ENCODE measurements around the gene TTC23L.

Gene TTC23L

DNA sequence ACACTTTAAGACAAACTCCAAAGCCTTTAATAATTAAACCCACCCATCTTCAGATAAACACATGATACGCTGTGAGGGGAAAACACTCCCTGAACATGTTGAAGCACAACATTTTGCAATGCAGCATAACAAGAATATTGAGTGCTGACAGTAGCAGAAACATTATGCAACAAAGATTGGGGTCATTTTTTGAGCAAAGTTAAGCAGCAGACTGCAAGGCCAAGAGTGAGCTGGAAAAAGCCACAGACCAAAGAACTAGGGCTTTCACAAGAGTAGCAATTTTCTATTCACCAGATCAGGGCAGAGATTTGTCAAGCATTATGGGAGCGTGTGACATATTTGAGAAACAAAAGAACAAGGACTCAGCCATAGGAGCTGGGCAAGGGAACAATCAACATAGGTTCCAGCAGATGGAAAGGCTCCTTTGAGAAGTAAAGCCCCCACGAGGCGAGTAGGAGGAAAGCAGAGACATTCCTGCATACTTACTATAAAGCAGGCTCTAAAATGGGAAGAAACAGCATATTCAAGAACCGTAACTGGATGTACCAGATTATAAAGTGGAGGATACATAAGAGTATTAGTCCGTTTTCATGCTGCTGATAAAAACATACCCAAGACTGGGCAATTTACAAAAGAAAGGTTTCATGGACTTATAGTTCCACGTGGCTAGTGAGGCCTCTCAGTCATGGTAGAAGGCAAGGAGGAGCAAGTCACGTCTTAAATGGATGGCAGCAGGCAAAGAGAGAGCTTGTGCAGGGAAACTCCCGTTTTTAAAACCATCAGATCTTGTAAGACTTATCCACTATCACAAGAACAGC is 4.8 kb upstream of the TTC23L start:
- no peak for DNase-seq

DNA sequence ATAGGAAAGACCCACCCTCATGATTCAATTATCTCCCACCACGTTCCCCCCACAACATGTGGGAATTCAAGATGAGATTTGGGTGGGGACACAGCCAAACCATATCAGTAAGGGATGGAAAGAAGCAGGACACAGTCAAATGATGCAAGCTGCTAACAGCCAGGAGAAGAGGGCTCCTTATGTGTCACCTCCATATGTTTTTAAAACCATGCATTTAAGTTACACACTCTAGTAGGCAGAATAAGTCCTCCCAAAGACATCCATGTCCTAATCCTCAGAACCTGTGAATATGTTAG is 4.2 kb upstream of the TTC23L start:
- DNase-seq: no peak

DNA sequence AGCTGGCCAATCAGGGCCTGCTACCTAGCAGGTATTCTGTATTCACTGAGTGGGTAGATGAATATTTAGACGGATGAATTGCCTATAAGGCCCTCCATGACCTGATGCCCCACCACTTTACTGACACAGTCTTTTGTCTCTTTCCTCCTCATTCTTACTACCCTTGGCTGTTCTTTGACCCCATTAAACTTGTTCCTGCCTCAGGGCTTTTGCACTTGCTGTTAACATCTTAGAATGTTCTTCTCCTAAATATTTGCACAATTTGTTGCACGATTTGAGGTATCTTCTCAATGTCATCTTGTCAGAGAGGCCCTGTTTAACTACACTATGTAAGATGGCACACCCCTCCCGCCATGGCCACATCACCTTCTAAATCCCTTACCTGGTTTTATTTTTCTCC is 3.3 kb upstream of the TTC23L start:
- no peak for DNase-seq

DNA sequence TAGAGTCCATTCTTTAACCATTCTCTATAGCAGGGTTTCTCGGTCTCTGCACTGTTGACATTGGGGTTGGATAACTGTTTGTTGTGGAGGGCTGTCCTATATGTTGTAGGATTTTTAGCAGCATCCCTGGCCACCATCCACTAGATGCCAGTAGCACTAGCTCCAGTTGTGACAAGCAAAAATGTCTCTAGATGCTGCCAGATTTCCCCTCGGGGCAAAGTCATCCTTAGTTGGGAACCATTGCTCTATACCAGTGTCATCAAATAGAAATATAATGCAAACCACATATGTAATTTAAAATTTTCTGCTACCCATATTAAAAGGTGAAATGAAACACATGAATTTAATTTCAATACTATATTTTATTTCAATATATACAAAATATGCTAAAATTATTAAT is 2.9 kb downstream of the TTC23L start:
- DNase-seq: no peak

DNA sequence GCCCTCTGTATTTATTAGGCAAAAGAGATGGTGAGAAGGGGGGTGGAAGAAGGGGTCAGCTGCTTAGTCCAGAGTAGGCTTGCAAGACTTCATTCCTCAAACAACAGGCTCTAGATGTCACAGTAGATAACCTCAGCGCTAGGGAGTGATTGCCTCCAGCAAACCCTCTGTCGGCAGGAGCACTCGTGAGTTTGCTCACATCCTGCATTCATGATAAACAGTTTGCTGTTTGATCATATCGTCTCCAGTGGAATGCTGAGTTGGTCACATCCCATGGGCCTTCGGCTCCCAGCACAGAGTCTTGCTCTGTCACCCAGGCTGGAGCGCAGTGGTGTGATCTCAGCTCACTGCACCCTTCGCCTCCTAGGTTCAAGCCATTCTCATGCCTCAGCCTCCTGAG is 3.6 kb downstream of the TTC23L start:
- no peak for DNase-seq

DNA sequence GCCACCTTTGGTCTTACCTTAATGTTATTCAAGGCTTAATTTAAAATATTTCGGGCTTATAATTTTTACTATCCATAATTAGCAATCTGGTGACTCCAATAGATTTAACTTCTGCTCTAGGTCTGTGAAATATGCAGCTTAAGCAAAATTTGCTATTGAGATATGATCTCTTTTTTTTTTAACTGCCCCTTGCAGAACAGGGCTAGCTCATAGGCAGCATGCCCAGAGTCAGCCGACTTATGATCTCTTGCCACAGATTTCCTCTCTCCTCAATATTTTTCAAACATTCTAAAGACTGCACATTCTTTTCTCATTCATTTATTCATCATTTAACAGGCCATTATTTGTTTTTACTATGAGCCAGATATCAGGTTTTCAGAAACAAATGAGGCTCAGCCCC is 4.5 kb downstream of the TTC23L start:
- DNase-seq: peak; percentile 13

DNA sequence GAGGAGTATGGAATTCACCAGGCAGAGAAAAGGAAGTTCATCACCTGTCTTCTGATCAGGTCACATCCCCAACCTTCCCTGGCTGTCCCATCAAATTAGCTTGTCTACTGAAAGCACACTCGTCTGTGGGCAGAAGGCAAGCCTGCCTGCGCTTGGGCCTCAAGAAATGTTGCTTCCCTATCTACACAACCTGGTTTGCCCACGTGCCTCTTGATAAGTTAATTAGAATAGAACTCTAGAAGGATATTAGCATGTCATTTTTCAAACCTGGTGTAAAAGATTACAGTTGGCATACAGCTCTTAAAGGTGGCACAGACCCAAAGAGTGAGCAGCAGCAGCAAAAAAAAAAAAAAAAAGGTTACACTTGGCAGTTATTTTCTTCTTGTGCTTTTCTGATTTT is 5.1 kb downstream of the TTC23L start:
- peak; percentile 72 for DNase-seq

DNA sequence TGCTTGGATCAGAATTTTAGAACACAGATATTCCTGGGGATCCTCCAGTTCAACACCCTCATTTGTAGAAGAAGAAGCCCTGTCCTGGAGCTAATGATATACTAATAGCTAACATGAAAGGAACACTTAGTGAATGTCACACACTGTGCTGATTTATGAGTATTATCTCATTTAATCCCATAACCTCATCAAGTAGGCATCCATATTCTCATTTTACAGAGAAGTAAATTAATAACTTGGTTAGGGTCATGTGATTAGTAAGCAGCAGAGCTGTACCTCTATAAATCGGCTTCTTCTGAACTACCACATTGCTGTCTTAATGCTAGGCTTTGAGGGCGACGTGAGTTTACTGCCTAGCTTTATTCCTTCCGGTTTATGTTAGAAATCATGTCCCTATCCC is 6.0 kb downstream of the TTC23L start:
- DNase-seq: no peak

DNA sequence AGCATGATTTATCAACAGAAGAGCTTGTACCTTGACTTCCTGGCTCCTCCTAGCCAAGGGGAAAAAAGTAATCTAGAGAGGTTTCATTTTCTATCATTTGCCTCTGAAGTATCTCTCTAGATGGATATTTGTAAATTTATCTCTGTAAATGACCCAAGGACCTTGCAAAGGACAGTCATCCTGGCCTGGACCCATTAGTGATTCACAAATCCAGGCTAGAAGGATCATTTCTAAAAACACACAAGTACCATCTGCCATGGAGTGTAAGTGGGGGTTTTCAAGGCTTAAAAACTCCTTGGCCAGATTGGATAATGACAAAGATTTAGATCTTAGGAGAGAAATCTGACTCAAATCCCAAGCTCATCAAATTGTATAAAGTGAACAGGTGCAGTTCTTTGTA is 8.1 kb downstream of the TTC23L start:
- DNase-seq: no peak

DNA sequence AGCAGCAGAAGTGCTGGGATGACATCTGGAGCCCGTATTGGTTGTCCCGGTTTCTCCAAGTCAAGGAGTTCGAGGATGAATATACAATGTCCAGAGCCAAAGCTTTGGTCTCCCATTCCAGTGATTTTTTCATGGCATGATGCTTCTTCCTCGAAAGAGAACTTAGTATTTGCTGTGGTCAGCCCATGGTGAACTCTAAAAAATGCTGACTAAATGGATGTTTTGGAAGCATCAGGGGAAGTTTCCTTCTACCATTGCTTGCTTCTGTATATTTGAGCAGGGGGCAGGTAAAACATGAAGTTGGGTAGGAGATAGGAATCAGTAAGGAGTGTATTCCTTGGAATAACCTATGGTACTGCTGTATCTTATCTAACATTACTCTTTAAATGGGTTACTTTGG is 8.6 kb downstream of the TTC23L start:
- no peak for DNase-seq

DNA sequence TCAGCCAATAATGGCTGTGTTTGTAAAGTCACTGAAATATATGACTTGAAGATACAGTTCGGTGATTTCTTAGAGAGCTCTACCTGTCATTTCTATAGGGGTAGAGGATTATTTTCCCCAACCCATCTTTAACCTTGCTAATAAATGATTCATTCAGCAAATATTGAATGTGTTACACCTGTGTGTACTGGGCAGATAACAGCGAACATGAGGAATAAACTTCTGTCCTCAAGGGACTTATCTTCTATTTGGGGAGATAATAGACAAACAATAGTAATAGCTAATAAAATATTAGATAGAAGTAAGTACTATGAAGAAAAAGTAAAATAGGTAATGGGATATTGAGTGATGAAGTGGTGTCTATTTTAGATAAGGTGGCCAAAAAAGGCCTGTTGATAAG is 9.3 kb downstream of the TTC23L start:
- no peak for DNase-seq

DNA sequence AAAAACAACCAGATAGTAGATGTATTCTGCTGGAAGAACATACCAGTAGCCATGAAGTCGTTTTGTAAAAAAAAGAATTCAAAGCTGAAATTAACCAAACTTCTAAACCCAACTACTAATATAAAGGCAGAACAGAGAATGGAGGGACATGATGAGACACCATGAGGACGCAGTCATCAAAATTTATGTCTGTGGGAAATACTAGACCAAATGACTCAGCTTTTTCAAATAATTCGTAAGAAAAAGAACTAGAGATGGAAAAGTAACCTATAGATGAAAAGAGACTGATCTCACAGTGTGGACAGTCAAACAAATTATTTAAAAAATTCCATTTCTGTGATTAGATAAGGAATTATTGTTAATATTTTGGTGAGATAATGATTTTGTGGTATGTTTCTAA is 10.3 kb downstream of the TTC23L start:
- DNase-seq: no peak

DNA sequence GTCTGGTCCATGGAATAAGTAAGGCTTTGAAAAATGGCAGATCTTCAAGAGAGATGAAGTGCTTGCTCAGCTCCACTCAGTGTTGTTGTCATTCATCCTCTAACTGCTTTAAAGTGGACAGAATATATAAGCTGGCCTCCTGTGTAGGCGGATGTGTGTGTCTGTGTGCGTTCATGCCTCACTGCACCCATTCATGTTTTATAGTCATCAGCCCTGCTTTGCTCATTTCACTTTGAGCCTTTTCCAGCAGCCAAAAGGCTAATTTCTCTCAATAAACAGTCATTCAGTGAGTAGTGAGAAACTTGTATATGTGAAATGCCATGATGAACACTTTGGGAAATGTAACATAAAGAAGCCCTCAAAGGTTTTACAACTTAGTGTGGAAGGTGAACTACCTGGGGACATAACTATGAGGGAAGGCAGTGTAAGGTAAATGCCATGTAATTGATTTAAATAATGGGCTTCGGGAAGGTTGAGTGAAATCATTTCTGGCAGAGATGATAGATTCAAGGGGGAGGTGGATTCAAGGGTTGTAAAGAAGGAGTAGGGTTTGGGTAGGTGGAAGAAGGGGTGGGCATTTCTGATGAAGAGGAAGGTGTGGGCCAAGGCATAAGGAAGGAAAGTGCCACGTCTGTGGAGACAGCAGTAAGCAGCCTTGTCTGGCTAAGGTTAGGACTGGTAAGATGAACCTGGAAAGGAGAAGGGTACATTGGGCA is 15.7 kb downstream of the TTC23L start:
- DNase-seq: no peak

DNA sequence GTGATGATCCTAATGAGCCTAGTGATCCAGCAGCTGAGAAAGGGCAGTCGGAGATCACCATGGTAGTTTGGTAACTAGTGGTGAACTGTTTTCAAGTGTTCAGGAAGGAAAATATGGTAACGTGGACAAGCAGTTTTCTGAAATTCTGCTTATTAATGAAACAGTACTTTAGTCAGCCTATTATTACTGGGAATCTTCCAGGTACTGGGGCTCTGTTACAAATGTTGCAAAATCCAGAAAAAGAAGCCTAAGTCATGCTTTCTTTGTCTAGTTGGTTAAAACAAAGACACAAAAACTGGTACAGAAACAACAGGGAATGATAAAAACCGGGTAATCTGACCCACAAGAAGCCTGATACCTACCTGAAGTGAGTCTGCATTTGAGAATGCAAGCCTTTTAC is 18.2 kb downstream of the TTC23L start:
- no peak for DNase-seq

DNA sequence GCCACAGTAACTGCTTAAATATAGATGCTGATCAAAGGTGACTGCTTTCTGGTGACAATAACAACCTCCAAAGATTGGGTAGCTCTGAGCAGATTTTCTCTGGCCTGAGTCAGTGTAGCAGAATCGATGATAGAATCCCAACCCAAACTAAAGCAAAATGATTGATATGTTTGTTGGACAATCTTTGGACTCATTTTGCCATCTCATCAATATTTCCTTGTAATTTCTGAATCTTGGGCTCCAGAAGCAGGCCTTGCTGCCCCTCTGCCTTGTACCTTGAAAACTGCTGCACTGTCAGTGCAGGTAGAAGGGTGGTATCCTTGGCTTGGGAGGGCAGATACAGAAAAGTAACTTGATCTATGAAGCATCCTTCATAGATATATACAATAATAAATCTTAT is 18.9 kb downstream of the TTC23L start:
- DNase-seq: no peak

DNA sequence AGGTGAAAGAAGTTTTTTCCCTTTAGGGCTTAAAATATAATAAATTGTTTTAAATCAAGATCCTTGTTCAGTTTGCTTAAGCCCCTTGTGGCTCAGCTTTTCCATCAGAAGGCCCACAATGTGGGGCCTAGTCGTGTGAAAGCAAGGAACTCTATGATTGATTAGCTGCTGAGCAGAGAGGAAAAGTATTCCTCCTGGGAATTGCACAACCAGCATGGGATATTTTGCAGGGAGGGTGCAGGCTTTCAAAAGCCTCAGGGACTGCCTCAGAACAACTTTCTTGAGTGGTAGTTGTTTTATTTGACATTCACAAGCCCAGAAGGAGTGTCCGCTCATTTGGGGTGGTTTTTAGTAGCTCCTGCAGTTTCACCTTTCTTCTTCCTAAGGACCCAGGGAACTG is 19.8 kb downstream of the TTC23L start:
- DNase-seq: no peak

DNA sequence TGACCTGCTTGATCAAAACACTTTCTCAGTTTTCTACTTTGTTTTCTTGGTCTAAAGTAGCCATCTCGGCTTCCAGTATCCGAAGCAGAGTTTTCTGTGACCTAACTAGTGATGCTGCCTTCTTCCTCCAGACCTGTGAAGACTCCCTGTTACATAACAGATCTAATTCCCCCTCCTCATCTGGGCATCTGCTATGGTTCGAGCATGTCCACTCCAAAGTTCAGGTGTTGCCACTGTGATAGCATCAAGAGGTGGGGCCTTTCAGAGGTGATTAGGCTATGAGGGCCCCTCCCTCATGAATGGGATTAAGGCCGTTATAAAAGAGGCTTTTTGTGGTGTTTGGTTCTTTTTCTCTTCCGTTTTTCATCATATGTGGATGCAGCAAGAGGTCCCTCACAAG is 20.3 kb downstream of the TTC23L start:
- DNase-seq: no peak

DNA sequence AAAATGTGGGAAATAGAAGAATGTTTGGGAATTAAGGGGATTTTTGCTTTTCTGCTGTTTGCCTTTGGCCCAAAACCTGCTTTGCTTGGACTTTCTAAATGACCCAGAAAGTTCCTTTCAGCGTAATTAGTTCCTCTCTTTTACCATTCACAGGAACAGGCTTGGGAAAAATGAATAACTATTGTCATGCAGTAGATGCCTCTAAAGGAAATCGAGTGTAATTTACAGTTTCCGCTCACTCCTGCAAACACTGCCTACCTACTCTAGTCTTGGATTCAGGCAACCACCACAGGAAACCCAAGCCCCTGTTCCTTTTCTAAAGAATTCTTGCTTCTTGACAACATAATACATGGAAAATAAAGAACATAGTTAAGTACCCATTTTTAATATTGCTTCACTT is 25.0 kb downstream of the TTC23L start:
- DNase-seq: no peak

DNA sequence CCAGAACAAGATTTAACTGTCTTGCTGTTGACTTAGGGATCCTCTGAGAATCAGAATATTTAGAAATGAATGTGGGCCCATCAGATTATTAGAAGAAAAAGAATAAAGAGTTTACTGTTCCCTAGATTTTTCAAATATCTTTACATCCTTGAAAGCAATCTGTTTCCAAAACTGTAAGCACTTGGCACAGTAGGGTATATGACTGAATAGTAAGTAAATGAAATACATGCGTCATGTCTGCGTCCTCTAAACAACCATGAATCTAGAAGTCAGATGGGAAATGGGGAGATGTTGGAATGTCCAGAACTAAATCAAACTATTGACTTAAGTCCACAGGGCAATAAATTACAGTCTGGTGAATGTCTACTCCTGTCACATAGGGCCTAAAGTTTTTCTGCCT is 26.1 kb downstream of the TTC23L start:
- DNase-seq: no peak

DNA sequence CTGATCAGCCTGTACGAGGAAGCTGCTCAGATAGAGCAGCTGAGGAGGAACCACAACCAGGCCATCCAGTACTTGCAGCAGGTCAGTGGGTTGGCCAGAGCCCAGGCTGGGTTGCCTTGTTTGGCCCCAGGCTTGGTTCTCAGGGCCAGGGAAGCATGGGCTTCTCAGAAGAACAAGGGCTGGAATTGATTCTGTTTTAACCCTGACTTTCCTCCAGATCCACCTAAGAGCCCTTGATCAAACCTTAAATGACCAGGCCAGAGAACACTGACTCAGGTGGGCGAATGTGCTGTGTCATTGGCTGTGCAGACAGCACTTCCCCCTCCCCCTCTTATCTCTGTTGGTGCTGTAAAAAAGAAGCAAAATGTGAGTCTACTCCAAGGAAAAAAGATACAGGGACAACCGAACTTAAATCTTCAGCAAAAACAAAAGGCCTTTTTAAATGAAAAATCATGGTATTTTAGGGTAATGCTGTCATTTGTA is 28.1 kb downstream of the TTC23L start:
- DNase-seq: peak; percentile 54

DNA sequence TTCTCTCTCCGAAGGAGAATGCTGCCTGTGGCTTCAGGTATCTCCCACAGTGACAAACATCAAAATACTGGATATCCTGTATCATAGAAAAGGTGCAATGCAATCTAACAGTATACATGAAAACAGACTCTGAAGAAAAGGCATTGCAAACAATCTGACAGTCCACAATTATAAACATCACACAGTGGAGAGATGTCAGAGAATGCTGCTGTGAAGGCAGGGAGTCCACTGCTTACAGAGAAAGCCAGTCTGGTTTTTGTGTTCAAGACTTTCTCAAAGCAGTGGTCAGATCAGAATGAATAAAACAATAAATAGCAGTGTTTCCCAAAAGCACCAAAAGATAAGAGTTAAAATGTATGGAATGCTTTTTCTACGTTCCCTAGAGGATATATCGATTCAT is 28.7 kb downstream of the TTC23L start:
- no peak for DNase-seq

DNA sequence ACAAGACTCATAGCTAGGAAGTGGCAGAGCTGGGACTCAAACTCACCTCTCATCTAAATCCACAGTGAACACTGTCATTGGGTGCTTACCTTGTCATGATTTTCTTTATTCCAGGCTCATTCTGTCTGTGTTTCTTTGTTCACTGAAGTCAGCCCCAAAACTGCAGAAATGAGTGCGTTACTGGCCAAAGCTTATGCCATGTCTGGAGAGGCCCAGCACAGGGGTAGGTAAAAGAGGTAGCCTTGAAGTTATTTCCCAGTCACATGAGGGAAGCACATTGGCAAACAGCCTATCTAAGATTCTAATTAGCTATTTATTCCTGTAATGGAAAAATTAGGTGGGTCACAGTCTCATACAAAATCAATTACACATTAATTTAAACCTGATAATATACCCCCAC is 29.8 kb downstream of the TTC23L start:
- no peak for DNase-seq

DNA sequence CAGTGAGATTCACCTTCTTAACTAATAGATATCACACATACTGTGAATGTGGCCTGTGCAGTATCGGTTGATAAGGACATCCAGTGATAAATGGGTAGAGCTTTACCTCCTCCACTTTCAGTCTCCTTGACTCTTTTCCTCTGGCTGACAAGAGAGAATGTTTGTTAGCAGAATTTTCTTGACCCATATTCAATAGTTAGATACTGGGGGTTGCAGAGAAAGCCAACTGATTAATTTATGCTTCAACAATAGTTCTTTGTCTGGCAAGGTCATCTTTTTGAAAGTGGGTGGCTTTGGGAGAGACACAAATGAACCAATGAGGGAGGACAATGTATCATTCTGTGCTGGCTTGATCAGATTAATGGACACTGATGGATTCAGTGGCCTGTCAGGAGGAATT is 30.3 kb downstream of the TTC23L start:
- no peak for DNase-seq

DNA sequence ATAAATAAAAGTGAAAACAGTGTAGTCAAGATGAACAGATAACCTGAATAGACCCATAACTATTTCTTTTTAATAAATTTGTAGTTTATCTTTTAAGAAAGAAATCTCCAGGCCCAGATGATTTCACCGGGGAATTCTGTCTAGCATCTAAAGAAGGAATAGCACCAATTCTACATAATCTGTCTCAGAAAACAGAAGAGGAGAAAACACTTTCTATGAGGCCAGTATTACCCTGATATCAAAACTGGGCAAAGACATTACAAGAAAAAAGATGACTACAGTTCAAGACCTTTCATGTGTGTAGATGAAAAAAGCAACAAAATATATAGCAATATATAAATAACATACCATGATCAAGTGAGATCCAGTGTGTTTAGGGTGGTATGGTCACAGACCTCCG is 31.4 kb downstream of the TTC23L start:
- DNase-seq: no peak

DNA sequence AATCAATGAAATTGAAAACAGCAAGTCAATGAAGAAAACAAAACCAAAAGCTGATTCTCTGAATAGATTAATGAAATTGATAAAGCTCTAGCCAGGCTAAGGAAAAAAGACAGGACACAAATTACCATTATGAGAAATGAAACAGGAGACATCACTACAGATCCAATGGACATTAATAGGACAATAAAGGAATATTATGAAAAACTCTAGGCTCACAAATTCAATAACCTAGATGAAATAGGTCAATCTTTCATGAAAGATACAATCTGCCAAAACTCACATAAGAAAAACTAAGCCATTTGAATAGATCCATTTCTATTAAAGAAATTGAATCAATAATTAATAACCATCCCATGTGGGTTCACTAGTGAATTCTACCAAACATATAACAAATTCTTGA is 37.3 kb downstream of the TTC23L start:
- DNase-seq: no peak

Data from hematopoietic multipotent progenitor cell treated with erythropoietin and hydrocortisone succinate and interleukin-3 and kit ligand, for 6 days (in vitro differentiated cells).